Measurements from ENCODE around the gene LGI4.
"Not testable (repeated sequence)": the region's sequence is repeated elsewhere in the genome, so short reads cannot be mapped to it uniquely, and the experiment has no call there.

LGI4 gene

GRCh38 chr19:35141837-35142605 lies 7.2 kb upstream of the LGI4 start:
- ATAC-seq: no peak

DNA sequence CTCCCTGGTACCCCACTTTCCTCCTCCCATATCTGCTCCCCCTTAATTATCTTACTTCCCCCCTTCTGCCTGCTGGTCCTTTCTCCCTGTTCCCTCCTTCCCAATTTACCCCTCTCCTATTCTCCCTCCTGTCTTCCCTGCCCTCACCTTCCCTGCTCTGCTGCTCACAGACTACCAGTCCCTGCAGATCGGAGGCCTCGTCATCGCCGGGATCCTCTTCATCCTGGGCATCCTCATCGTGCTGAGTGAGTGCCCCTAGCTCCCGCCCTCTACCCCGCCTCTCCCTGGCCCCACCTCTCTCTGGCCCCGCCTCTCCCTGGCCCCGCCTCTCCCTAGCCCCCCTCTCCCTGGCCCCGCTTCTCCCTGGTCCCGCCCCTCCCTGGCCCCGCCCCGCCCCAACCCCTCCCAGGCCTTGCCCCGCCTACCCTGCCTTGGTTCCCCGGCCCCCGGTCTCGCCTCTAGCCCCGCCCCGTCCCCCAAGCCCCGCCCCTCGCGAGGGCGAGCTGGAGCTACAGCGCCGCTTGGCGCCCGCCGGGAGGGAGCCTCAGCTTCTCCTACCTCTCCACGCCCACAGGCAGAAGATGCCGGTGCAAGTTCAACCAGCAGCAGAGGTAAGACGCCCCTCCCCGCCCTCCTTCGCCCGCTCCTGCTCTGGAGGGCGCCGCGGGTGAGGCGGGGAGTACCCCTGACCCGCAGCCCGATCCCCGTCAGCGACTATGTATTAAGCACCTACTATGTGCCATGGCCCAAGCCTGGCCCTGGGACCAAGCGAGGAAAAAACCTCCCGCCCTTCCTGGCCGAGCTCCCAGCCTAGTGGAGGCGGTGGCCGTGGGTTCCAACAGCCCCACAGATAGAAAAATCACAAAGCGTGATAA lies 6.3 kb upstream of the LGI4 start:
- ATAC-seq: peak; percentile 85

- no peak for ATAC-seq
These were observed 5.5 kb upstream of the LGI4 start for GRCh38 chr19:35140207-35140961.

- no peak for ATAC-seq
These were observed 3.5 kb upstream of the LGI4 start, which contains the start of gene FXYD1 for GRCh38 chr19:35138305-35138892. Gene FXYD1, plus strand, starts transcription at chr19:35138824. Its CDS starts 1,256 bp downstream, at chr19:35140080.

GRCh38 chr19:35136977-35137702 lies 2.3 kb upstream of the LGI4 start:
- no peak for ATAC-seq

DNA sequence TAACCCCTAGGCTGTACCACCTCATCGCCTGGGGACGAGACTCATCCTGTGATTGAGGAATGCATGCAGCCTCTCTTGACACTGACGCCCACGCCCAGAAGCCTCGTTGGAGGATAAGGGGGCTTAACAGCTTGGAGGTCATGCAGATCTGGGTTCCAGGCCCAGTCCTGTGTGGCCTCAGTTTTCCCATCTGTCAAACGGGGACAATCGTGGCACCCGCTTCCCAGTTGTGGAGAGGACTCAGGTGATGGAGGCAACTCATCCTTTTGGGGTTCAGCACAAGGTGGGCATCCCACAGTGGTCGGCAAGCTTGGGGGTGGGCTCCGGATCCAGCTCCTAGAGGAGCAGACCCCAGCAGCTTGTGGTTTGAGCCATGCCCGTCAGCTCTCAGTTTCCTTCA lies 1.4 kb upstream of the LGI4 start:
- no peak for ATAC-seq

DNA sequence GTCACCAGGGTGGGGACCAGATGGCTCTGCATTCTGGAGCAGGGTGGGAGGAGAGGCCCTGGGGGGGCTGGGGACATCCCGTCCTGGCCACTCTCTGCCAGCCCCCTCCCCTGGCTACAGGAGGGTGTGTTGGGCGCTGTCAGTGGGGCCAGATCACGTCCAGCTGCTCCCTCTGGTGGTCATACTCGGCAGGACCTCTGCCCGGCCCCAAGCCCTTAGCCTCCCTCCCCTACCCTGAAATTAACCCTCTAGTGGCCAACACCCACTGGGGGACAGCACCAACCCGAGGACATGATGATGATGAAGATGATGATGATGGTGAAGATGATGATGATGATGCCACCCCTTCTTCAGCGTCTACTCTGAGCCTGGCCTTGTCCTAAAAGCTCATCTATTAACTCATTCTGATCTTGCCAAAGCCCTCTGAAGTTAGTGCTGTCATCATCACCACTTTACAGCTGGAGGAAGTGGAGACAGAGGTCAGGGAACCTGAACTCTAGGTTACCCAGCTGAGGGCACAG lies 590 bp upstream of the LGI4 start:
- ATAC-seq: peak; percentile 76 to 81

DNA sequence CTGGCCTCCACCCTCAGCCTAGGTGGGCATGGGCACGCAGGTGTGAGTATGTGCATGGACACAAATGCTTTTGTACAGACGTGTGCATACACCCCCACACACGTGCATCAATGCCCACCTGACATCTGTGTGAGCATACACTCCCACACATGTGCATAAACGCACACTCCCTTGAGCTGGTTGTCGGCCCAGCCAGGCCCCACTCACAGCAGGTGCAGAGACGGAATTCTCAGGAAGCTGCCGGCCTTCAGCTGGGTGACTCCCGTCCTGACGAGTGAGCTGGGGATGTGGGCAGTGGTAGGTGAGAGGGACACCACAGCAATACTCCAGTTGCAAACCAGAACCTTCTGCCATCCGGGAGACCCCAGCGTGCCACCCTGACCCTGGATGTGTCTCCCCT lies 1.0 kb downstream of the LGI4 start:
- no peak for ATAC-seq

GRCh38 chr19:35132254-35132653 lies 2.6 kb downstream of the LGI4 start:
- ATAC-seq: no peak

GRCh38 chr19:35130761-35131720 lies 3.8 kb downstream of the LGI4 start:
- no peak for ATAC-seq

DNA sequence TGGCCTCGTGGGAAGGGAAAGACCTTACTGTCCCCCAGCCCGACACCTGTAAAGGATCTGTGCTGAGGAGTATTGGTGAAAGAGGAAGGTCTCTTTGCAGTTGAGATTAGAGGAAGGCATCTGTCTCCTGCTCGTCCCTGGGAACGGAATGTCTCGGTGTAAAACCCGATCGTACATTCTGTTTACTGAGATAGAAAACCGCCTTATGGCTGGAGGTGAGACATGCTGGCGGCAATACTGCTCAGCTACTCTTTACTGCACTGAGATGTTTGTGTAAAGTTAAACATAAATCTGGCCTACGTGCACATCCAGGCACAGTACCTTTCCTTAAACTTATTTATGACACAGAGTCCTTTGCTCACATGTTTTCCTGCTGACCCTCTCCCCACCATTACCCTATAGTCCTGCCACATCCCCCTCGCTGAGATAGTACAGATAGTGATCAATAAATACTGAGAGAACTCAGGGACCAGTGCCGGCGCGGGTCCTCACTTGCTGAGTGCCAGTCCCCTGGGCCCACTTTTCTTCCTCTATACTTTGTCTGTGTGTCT lies 5.1 kb downstream of the LGI4 start:
- not testable (repeated sequence) for ATAC-seq

- no peak for ATAC-seq
These were observed 6.3 kb downstream of the LGI4 start for GRCh38 chr19:35128398-35129057.

GRCh38 chr19:35127871-35128270 lies 7.0 kb downstream of the LGI4 start:
- ATAC-seq: no peak

DNA sequence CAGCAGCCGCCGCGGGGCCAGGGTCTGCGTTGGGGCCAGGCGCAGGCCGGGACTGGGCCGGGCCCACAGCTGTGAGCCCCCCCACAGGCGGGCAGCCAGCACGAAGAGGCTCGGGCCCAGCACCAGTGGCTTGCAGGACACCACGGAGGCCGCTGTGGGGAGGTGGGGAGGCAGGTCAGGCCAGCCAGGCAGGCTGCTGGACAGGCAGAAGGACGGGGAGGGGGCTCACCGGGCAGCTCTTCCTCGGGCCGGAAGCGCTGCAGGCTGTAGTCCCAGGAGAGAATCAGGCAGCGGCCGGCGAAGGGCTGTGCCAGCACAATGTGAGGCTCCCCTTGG lies 8.3 kb downstream of the LGI4 start:
- no peak for ATAC-seq

GRCh38 chr19:35125749-35126623 lies 8.9 kb downstream of the LGI4 start:
- no peak for ATAC-seq

DNA sequence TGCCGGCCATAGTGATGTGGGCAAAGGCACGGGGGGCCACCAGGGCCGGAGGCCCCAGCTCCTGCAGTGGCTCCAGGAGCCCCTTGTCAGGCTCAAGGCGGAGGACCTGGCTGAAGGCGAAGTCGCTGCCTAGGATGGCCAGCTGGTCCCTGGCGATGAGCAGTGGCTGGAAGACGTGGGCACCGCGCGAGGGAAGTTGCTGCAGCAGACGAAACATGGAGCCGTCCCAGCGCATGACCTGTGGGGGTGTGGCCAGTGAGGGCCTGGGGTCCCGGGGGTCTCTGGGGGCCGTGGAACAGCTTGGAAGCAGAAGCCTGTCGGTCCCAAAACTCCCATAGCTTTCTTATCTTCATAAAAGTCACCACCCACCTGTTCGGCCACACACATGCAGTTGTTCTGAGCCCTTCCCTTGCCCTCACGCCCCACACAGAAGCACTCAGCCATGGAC lies 9.6 kb downstream of the LGI4 start:
- no peak for ATAC-seq

DNA sequence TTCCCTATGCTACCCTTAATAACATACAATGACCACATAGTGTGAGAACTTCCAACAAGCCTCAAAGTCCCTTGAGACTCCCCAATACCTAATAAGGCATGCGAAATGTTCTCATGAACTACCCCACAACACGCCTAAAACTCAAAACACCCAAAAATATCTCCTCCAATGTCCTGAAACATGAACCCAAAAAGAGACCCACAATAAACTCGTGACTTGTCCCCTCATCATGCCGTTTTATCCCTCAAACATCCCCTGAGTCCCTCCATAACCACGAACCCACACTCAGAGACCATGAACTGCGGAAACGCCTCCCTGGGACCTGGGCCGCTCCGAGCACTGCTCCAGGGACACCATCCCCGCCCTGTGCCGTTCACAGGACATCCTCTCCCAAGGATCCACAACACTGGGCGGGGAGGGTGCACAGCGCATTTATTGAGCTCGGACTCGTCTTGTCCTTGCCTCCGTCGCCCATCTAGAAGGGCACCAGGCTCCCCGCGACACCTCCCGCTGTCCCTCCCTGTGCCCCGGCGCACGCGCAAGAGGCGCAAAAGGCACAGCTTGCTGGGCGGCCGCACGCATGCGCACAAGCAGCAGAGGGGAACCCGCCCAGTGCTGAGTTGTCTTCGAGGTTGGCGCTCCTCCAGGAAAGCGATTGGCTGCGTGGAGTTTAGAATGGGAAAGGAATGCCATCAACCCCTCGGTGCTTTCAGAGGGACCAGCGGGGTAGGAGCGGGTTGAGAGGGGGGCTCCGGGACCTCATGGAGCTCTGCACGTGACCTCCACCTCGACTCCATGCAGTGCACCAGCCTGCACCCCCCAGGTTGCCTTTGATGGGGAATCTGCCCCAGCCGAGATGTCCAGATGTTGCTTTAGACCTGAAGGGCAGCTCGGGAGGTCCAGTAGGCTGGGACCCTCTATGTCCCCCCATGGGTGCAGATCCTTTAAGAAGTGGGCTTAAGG lies 10.5 kb downstream of the LGI4 start:
- ATAC-seq: peak; percentile 93 to 97
